ENCODE measurements around the gene NETO1.

The NETO1 gene

DNA sequence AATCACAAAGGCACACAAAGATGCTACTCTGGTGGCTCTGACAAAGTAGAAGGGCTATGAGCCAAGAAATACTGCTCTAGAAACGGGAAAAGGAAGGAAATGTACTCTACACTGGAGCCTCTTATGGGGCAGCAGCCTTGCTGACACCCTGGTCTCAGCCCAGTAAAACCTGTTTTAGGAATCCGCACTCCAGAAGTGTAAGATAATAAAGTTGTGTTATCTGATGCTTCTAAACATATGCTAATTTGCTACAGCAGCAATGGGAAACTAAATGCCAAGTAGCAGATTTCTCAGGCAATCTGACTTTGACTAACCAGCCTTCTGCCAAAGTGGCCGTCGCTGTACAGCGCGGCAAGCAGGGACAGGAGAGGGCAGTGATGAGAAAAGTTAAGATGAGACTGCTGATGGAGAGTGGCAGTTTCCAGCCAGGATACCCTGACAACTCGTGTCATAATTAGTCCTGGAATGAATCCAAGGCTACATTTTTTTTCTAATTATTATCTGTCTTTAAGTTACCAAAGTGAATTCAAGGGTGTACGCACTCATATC is 99.0 kb downstream of the NETO1 start:
- TF ChIP-seq RAD21 (IDR thresholded peaks at IDR 0.05; ENCODE audit: low read depth): no peak
- TF ChIP-seq, protein P1, sequence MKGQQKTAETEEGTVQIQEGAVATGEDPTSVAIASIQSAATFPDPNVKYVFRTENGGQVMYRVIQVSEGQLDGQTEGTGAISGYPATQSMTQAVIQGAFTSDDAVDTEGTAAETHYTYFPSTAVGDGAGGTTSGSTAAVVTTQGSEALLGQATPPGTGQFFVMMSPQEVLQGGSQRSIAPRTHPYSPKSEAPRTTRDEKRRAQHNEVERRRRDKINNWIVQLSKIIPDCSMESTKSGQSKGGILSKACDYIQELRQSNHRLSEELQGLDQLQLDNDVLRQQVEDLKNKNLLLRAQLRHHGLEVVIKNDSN (IDR thresholded peaks at IDR 0.05): no peak

DNA sequence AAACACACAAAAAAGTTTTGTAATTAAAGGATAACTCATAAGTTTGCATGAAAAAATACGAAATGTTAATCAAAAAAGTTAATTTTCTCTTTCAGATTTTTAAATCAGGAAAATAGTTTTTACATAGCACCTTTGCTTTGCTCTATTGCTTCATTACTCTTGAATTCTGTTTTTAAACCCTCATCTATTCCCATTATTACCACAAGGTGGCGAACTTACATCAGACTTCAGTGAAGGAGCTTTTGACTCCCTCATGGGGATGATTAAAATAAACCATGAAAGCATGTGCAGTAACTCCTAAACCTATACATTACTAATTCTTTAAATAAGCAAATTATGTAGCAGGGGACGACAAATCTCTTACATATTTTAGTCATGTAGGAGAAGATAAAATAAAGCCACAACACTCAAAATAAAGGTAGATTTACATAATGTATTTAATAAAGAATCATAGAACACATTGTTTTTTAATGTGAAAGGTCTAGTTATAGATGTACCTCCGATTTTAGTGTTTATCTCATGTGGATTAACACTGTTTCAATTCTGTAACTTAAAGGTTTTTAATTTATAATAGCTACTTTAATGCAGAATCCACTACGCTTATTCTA is 105.2 kb downstream of the NETO1 start:
- TF ChIP-seq RAD21 (IDR thresholded peaks at IDR 0.05; ENCODE audit: low read depth): peak; percentile 71
- TF ChIP-seq, protein P1 (IDR thresholded peaks at IDR 0.05): no peak

DNA sequence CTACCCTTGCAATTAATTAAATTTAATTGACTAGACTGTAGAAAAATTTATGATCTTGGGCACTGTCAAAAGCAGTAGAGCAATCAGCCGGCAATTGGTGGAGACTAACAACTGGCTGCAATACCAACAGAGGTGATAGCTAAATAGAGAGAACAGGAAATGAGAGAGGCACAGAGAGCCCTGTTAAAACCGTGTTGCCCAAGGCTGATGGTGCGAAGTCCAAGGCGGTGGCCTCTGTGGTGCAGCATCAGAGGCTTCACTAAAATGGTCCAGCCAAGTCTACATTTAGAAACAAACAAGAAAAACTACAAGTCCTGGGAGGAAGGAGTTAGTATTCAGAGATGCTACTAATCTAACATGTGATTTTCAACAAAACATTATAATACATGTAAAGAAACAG is 115.6 kb downstream of the NETO1 start:
- no peak for TF ChIP-seq YY1 (IDR thresholded peaks at IDR 0.05; ENCODE audit: low read depth)
- TF ChIP-seq, protein P2, sequence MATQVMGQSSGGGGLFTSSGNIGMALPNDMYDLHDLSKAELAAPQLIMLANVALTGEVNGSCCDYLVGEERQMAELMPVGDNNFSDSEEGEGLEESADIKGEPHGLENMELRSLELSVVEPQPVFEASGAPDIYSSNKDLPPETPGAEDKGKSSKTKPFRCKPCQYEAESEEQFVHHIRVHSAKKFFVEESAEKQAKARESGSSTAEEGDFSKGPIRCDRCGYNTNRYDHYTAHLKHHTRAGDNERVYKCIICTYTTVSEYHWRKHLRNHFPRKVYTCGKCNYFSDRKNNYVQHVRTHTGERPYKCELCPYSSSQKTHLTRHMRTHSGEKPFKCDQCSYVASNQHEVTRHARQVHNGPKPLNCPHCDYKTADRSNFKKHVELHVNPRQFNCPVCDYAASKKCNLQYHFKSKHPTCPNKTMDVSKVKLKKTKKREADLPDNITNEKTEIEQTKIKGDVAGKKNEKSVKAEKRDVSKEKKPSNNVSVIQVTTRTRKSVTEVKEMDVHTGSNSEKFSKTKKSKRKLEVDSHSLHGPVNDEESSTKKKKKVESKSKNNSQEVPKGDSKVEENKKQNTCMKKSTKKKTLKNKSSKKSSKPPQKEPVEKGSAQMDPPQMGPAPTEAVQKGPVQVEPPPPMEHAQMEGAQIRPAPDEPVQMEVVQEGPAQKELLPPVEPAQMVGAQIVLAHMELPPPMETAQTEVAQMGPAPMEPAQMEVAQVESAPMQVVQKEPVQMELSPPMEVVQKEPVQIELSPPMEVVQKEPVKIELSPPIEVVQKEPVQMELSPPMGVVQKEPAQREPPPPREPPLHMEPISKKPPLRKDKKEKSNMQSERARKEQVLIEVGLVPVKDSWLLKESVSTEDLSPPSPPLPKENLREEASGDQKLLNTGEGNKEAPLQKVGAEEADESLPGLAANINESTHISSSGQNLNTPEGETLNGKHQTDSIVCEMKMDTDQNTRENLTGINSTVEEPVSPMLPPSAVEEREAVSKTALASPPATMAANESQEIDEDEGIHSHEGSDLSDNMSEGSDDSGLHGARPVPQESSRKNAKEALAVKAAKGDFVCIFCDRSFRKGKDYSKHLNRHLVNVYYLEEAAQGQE (IDR thresholded peaks at IDR 0.05; ENCODE audit: low read depth): no peak
- TF ChIP-seq, protein P1 (IDR thresholded peaks at IDR 0.05): no peak
- no peak for TF ChIP-seq TCF12 (IDR thresholded peaks at IDR 0.05; ENCODE audit: low read depth)
- TF ChIP-seq TEAD4 (IDR thresholded peaks at IDR 0.05): no peak

DNA sequence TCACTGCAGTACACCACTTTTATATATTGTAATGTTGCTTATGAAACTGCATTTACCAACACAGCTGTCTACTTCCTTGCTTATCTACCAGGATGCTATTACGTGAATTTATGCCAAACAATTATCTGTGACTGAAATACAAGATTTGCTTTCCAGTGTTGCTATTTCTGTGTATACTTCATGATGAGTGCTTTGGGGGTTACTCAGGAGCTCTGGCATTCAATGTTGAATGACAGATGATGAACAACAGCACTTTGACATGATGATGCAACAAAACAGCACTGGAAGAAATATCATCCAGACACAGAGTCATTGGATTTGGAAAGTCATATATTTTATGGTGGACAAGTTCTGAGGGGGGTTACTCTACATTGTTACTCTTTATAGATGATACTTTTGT is 125.8 kb downstream of the NETO1 start:
- no peak for TF ChIP-seq NFIC (IDR thresholded peaks at IDR 0.05)
- no peak for TF ChIP-seq TAF1 (IDR thresholded peaks at IDR 0.05; ENCODE audit: low read depth)
- no peak for TF ChIP-seq CREB1 (IDR thresholded peaks at IDR 0.05; ENCODE audit: low read depth)
- TF ChIP-seq, protein P3, sequence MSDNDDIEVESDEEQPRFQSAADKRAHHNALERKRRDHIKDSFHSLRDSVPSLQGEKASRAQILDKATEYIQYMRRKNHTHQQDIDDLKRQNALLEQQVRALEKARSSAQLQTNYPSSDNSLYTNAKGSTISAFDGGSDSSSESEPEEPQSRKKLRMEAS (IDR thresholded peaks at IDR 0.05): no peak
- no peak for TF ChIP-seq TCF12 (IDR thresholded peaks at IDR 0.05; ENCODE audit: low read depth)
- no peak for TF ChIP-seq EP300 (IDR thresholded peaks at IDR 0.05; ENCODE audit: borderline replicate concordance)
- TF ChIP-seq, protein P1 (IDR thresholded peaks at IDR 0.05): no peak
- TF ChIP-seq EGR1 (IDR thresholded peaks at IDR 0.05): no peak
- TF ChIP-seq ZBTB7A (IDR thresholded peaks at IDR 0.05; ENCODE audit: low read depth): no peak
- no peak for TF ChIP-seq RAD21 (IDR thresholded peaks at IDR 0.05; ENCODE audit: low read depth)
- TF ChIP-seq TEAD4 (IDR thresholded peaks at IDR 0.05): no peak
- TF ChIP-seq CEBPB (IDR thresholded peaks at IDR 0.05): no peak
- TF ChIP-seq, protein P2 (IDR thresholded peaks at IDR 0.05; ENCODE audit: low read depth): no peak
- TF ChIP-seq FOXM1 (IDR thresholded peaks at IDR 0.05; ENCODE audit: borderline replicate concordance, low read depth): no peak
- no peak for TF ChIP-seq YY1 (IDR thresholded peaks at IDR 0.05; ENCODE audit: low read depth)

DNA sequence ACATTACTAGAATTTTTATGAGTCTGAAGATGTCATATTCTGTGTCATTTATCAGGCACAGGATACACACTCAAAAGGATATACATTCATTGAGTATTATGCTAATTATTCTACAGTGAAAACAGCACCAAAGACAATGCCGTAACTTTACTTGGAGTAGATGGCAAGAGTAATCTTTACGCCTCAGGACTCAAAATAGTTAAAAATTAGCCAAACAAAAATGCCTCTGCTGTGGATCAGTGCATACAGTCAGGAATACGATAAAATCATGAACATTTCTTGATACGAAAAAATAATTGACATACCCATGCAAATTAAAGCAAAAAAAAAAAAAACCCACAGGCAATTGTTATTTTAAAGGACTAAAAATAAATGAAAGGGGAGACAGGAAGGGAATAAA is 129.7 kb downstream of the NETO1 start:
- no peak for TF ChIP-seq YY1 (IDR thresholded peaks at IDR 0.05; ENCODE audit: low read depth)
- TF ChIP-seq RAD21 (IDR thresholded peaks at IDR 0.05; ENCODE audit: low read depth): no peak

DNA sequence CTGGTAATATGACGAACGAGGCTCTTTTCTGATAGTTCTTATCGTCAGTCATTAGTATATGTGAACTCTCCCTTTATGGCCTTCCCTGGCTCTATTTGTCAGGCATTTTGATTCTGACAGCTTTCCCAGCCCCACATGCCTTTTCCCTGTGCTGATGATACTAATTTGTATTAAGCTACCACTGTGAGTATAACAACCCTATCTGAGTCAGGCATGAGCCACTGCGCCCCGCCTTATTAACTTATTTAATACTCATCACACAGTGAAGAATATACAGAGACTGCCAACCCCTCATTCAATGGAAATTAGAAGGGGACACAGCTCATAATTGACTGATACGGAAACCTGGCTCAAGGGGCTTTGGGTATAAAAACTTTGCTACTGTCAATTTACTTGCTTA is 140.0 kb downstream of the NETO1 start:
- TF ChIP-seq, protein P1 (IDR thresholded peaks at IDR 0.05): no peak
- TF ChIP-seq EGR1 (IDR thresholded peaks at IDR 0.05) (no peak), FOXM1 (IDR thresholded peaks at IDR 0.05; ENCODE audit: borderline replicate concordance, low read depth) (no peak), TCF12 (IDR thresholded peaks at IDR 0.05; ENCODE audit: low read depth) (no peak), CEBPB (IDR thresholded peaks at IDR 0.05) (no peak), YY1 (IDR thresholded peaks at IDR 0.05; ENCODE audit: low read depth) (no peak)

Measured in Ishikawa (cell line).